Uterus (tissue), 4 donors: ENCODE data around the gene CDX1. TPM values are rescaled to one million over a fixed set of nuclear protein-coding genes. Genes with fewer than 3 reads are reported as not detected.

Source experiments
- DNase-seq, 2 donors: peaks; one replicate each; pipeline ENCODE4 v3.0.0-alpha.2; 2019 to 2020
- H3K27ac ChIP-seq, 2 donors: fragments of 200-600 bp; sonication (generic); 1 replicate in 1 of 2; 2 replicates in 1 of 2; pipeline ENCODE4 v1.5.1; 2016 to 2018
- H3K27me3 ChIP-seq, 2 donors: fragments of 200-600 bp; sonication (generic); one replicate each; pipeline ENCODE4 v1.5.1; 2018 to 2019; ENCODE audit warnings: control low read depth in 1 of 2
- H3K36me3 ChIP-seq, 2 donors: fragments of 200-600 bp; sonication (generic); one replicate each; pipeline ENCODE4 v1.5.1; 2019; ENCODE audit warnings: control low read depth in 1 of 2
- H3K4me1 ChIP-seq, 2 donors: fragments of 200-600 bp; sonication (generic); one replicate each; pipeline ENCODE4 v1.5.1; 2018 to 2019; ENCODE audit warnings: control low read depth in 1 of 2
- H3K4me3 ChIP-seq, 2 donors: fragments of 200-600 bp; sonication (generic); 1 replicate in 1 of 2; 2 replicates in 1 of 2; pipeline ENCODE4 v1.5.1; 2018 to 2019; ENCODE audit warnings: mild to moderate bottlenecking in 1 of 2
- H3K9me3 ChIP-seq, 2 donors: fragments of 200-600 bp; sonication (generic); one replicate each; pipeline ENCODE4 v1.5.1; 2019; ENCODE audit warnings: control low read depth in 1 of 2
- CTCF ChIP-seq, 4 experiments: fragments of 200-600 bp in 2 of 4; fragments of 450-650 bp in 2 of 4; sonication (generic) in 2 of 4; IDR thresholded peaks; one replicate each; pipeline ENCODE4 v1.5.1; 2016 to 2019; ENCODE audit warnings: antibody characterized with exemption in 4 of 4, mild to moderate bottlenecking in 2 of 4, moderate library complexity in 1 of 4
- POLR2A ChIP-seq, 2 donors: fragments of 450-650 bp; IDR thresholded peaks; one replicate each; pipeline ENCODE4 v1.6.1; 2016; ENCODE audit warnings: antibody characterized with exemption in 2 of 2, mild to moderate bottlenecking in 1 of 2, moderate library complexity in 1 of 2
- intact Hi-C: fragments of 100-400 bp; cut with DNase I; formaldehyde crosslinking; loops from one replicate; pipeline ENCODE4 v1.15.1; 2023; ENCODE audit warnings: low total_unique reads
- total RNA-seq, 4 donors: library from RNA; depleted of rRNA in 3 of 4; stranded (reverse); fragments of >200 nt in 3 of 4; gene quantifications; one replicate each; pipeline versions ENCODE4 v1.1.0 to v1.2.4, GENCODE V29; 2014 to 2023
- donor health status: DM: yes; HTN: yes; CAD: no.

Gene CDX1
- total RNA-seq, 4 donors from 2014 or later: 0.29 to 0.77 (median 0.38) TPM

GRCh38 chr5:150131978-150132694, 34.4 kb upstream of the CDX1 start:
- no peaks in the 10 kb centered on the region for H3K36me3 ChIP-seq
- peaks cover 9 to 60% of the 10 kb centered on the region in 2 donors for H3K4me1 ChIP-seq
- no peaks in the 10 kb centered on the region for H3K9me3 ChIP-seq
- peak overlapping the region; percentile 97 to 99 for H3K27ac ChIP-seq
- H3K4me3 ChIP-seq: no peak overlapping the region
- TF ChIP-seq POLR2A (IDR thresholded peaks at IDR 0.05) (no peak), CTCF (IDR thresholded peaks at IDR 0.05) (no peak)
- DNase-seq: peak; percentile 63 to 68
- H3K27me3 ChIP-seq: no peaks in the 10 kb centered on the region
- intact Hi-C loops: loop anchor here (5.0 kb wide), 1 partner anchor 85 kb away; no protein-coding TSS in a partner anchor

DNA sequence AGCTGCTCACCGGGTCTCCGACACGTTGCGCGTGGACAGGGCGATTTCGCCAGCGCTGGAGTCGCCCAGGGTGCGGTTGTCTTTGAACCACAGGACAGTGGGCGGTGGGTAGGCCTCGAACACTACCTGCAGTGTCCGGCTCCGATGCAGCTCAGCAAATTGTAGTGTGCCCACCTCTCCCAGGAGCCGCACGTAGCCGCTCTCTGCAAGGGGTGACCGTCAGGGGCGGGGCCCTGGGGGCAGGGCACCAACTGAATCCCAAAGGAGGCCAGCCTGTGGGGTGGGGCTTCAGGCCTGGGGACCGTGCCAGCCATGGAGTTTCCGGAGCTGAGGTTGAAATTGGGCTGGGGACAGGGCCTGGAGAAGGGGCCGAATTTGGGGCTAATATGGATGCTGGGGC, 33.8 kb upstream of the CDX1 start:
- Histone ChIP-seq H3K4me3 (no peak overlapping the region), H3K27me3 (no peaks in the 10 kb centered on the region), H3K36me3 (no peaks in the 10 kb centered on the region), H3K4me1 (peaks cover 14 to 65% of the 10 kb centered on the region in 2 donors), H3K27ac (peak overlapping the region; percentile 97 to 99), H3K9me3 (no peaks in the 10 kb centered on the region)
- TF ChIP-seq CTCF (IDR thresholded peaks at IDR 0.05) (no peak), POLR2A (IDR thresholded peaks at IDR 0.05) (no peak)
- intact Hi-C loops: loop anchor here (5.0 kb wide), 1 partner anchor 85 kb away; no protein-coding TSS in a partner anchor
- DNase-seq: no peak

- no peak overlapping the region for H3K4me3 ChIP-seq
- H3K9me3 ChIP-seq: no peaks in the 10 kb centered on the region
- H3K4me1 ChIP-seq: peaks cover 14 to 73% of the 10 kb centered on the region in 2 donors
- no peaks in the 10 kb centered on the region for H3K27me3 ChIP-seq
- intact Hi-C loops: loop anchor here (5.0 kb wide), 1 partner anchor 84 kb away; no protein-coding TSS in a partner anchor
- H3K36me3 ChIP-seq: no peaks in the 10 kb centered on the region
- H3K27ac ChIP-seq: peak overlapping the region; percentile 97 to 99
- no peak for DNase-seq
- no peak for TF ChIP-seq CTCF (IDR thresholded peaks at IDR 0.05)
- TF ChIP-seq POLR2A (IDR thresholded peaks at IDR 0.05): no peak
Measured at GRCh38 chr5:150133581-150134197, 32.9 kb upstream of the CDX1 start.

DNA sequence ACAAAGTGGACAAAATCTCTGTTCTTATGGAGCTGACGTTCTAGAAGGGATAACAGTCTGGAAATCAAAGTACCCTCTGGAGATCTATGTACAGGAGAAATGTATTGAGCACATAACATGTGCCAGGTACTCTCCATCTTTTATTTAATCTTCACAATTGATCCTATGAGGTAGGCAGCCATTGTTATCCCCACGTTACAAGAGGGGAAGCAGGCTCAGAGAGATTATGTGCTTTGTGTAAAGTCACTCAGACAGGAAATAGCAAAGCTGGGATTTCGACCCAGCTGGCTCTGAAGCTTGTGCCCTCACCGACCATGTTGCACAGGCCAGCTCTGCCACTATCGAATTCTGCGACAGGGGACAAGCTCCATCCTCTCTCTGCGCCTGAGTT, 32.4 kb upstream of the CDX1 start:
- no peak for TF ChIP-seq POLR2A (IDR thresholded peaks at IDR 0.05)
- no peak for TF ChIP-seq CTCF (IDR thresholded peaks at IDR 0.05)
- H3K36me3 ChIP-seq: no peaks in the 10 kb centered on the region
- intact Hi-C loops: loop anchor here (5.0 kb wide), 1 partner anchor 83 kb away; no protein-coding TSS in a partner anchor
- H3K9me3 ChIP-seq: no peaks in the 10 kb centered on the region
- peak overlapping the region; percentile 97 to 99 for H3K27ac ChIP-seq
- peaks cover 18 to 78% of the 10 kb centered on the region in 2 donors for H3K4me1 ChIP-seq
- H3K27me3 ChIP-seq: no peaks in the 10 kb centered on the region
- no peak overlapping the region for H3K4me3 ChIP-seq
- no peak for DNase-seq
